ENCODE data around the gene PRKAG2.

The PRKAG2 gene

GRCh38 chr7:151695951-151696541 lies 180.9 kb downstream of the PRKAG2 start:
- H3K4me1 ChIP-seq (ENCODE audit: control insufficient read depth in 5 of 5, insufficient read depth in 5 of 5, low read length in 5 of 5) = peaks cover 6 to 24% (median 20%) of the 10 kb centered on the region in 5 donors
- no peaks in the 10 kb centered on the region for H3K27me3 ChIP-seq (ENCODE audit: control insufficient read depth in 5 of 5, insufficient read depth in 4 of 5, low read length in 5 of 5)
- H3K36me3 ChIP-seq (ENCODE audit: control insufficient read depth in 5 of 5, insufficient read depth in 5 of 5, low read length in 5 of 5) = no peaks in the 10 kb centered on the region
- H3K9ac ChIP-seq (ENCODE audit: low read length in 5 of 5) = no peak overlapping the region
- H3K27ac ChIP-seq (ENCODE audit: low read depth, low read length) = no peak overlapping the region
- no peak overlapping the region for H3K4me3 ChIP-seq (ENCODE audit: low read depth in 1 of 5, low read length in 5 of 5)
- no peaks in the 10 kb centered on the region for H3K9me3 ChIP-seq (ENCODE audit: control insufficient read depth in 5 of 5, low read length in 5 of 5)

GRCh38 chr7:151694828-151695580 lies 181.9 kb downstream of the PRKAG2 start:
- Histone ChIP-seq H3K4me1 (ENCODE audit: control insufficient read depth in 5 of 5, insufficient read depth in 5 of 5, low read length in 5 of 5) (peaks cover 6 to 24% (median 20%) of the 10 kb centered on the region in 5 donors), H3K4me3 (ENCODE audit: low read depth in 1 of 5, low read length in 5 of 5) (no peak overlapping the region), H3K36me3 (ENCODE audit: control insufficient read depth in 5 of 5, insufficient read depth in 5 of 5, low read length in 5 of 5) (no peaks in the 10 kb centered on the region), H3K27ac (ENCODE audit: low read depth, low read length) (no peak overlapping the region), H3K9me3 (ENCODE audit: control insufficient read depth in 5 of 5, low read length in 5 of 5) (no peaks in the 10 kb centered on the region), H3K27me3 (ENCODE audit: control insufficient read depth in 5 of 5, insufficient read depth in 4 of 5, low read length in 5 of 5) (no peaks in the 10 kb centered on the region), H3K9ac (ENCODE audit: low read length in 5 of 5) (no peak overlapping the region)

- Histone ChIP-seq H3K9ac (ENCODE audit: low read length in 5 of 5) (no peak overlapping the region), H3K27me3 (ENCODE audit: control insufficient read depth in 5 of 5, insufficient read depth in 4 of 5, low read length in 5 of 5) (no peaks in the 10 kb centered on the region), H3K4me3 (ENCODE audit: low read depth in 1 of 5, low read length in 5 of 5) (no peak overlapping the region), H3K4me1 (ENCODE audit: control insufficient read depth in 5 of 5, insufficient read depth in 5 of 5, low read length in 5 of 5) (peaks cover 6 to 24% (median 20%) of the 10 kb centered on the region in 5 donors), H3K9me3 (ENCODE audit: control insufficient read depth in 5 of 5, low read length in 5 of 5) (no peaks in the 10 kb centered on the region), H3K27ac (ENCODE audit: low read depth, low read length) (no peak overlapping the region), H3K36me3 (ENCODE audit: control insufficient read depth in 5 of 5, insufficient read depth in 5 of 5, low read length in 5 of 5) (no peaks in the 10 kb centered on the region)
Measured at GRCh38 chr7:151694441-151694827, 182.5 kb downstream of the PRKAG2 start.

- H3K36me3 ChIP-seq (ENCODE audit: control insufficient read depth in 5 of 5, insufficient read depth in 5 of 5, low read length in 5 of 5) = peaks cover 0 to 2% (median 0%) of the 10 kb centered on the region in 5 donors
- no peaks in the 10 kb centered on the region for H3K27me3 ChIP-seq (ENCODE audit: control insufficient read depth in 5 of 5, insufficient read depth in 4 of 5, low read length in 5 of 5)
- no peaks in the 10 kb centered on the region for H3K9me3 ChIP-seq (ENCODE audit: control insufficient read depth in 5 of 5, low read length in 5 of 5)
- peaks cover 6 to 33% (median 26%) of the 10 kb centered on the region in 5 donors for H3K4me1 ChIP-seq (ENCODE audit: control insufficient read depth in 5 of 5, insufficient read depth in 5 of 5, low read length in 5 of 5)
- H3K4me3 ChIP-seq (ENCODE audit: low read depth in 1 of 5, low read length in 5 of 5) = no peak overlapping the region
- no peak overlapping the region for H3K27ac ChIP-seq (ENCODE audit: low read depth, low read length)
- no peak overlapping the region for H3K9ac ChIP-seq (ENCODE audit: low read length in 5 of 5)
Measured at GRCh38 chr7:151693140-151693539, 183.8 kb downstream of the PRKAG2 start.

- Histone ChIP-seq H3K27me3 (ENCODE audit: control insufficient read depth in 5 of 5, insufficient read depth in 4 of 5, low read length in 5 of 5) (no peaks in the 10 kb centered on the region), H3K27ac (ENCODE audit: low read depth, low read length) (no peak overlapping the region)
Measured at GRCh38 chr7:151692721-151693120, 184.2 kb downstream of the PRKAG2 start.

GRCh38 chr7:151691449-151691848 lies 185.5 kb downstream of the PRKAG2 start:
- Histone ChIP-seq H3K9ac (ENCODE audit: low read length in 5 of 5) (no peak overlapping the region), H3K27me3 (ENCODE audit: control insufficient read depth in 5 of 5, insufficient read depth in 4 of 5, low read length in 5 of 5) (no peaks in the 10 kb centered on the region), H3K9me3 (ENCODE audit: control insufficient read depth in 5 of 5, low read length in 5 of 5) (no peaks in the 10 kb centered on the region), H3K27ac (ENCODE audit: low read depth, low read length) (no peak overlapping the region), H3K4me3 (ENCODE audit: low read depth in 1 of 5, low read length in 5 of 5) (no peak overlapping the region), H3K4me1 (ENCODE audit: control insufficient read depth in 5 of 5, insufficient read depth in 5 of 5, low read length in 5 of 5) (peaks cover 12 to 47% (median 37%) of the 10 kb centered on the region in 5 donors), H3K36me3 (ENCODE audit: control insufficient read depth in 5 of 5, insufficient read depth in 5 of 5, low read length in 5 of 5) (peaks cover 0 to 2% (median 0%) of the 10 kb centered on the region in 5 donors)

More at GRCh38 chr7:151692721-151693120, 184.2 kb downstream of the PRKAG2 start:
- H3K4me3 ChIP-seq (ENCODE audit: low read depth in 1 of 5, low read length in 5 of 5) = no peak overlapping the region
- no peaks in the 10 kb centered on the region for H3K9me3 ChIP-seq (ENCODE audit: control insufficient read depth in 5 of 5, low read length in 5 of 5)
- H3K9ac ChIP-seq (ENCODE audit: low read length in 5 of 5) = no peak overlapping the region
- peaks cover 6 to 37% (median 30%) of the 10 kb centered on the region in 5 donors for H3K4me1 ChIP-seq (ENCODE audit: control insufficient read depth in 5 of 5, insufficient read depth in 5 of 5, low read length in 5 of 5)
- peaks cover 0 to 2% (median 0%) of the 10 kb centered on the region in 5 donors for H3K36me3 ChIP-seq (ENCODE audit: control insufficient read depth in 5 of 5, insufficient read depth in 5 of 5, low read length in 5 of 5)

GRCh38 chr7:151690606-151691005 lies 186.3 kb downstream of the PRKAG2 start:
- Histone ChIP-seq H3K27ac (ENCODE audit: low read depth, low read length) (no peak overlapping the region), H3K4me1 (ENCODE audit: control insufficient read depth in 5 of 5, insufficient read depth in 5 of 5, low read length in 5 of 5) (peaks cover 12 to 45% (median 33%) of the 10 kb centered on the region in 5 donors), H3K27me3 (ENCODE audit: control insufficient read depth in 5 of 5, insufficient read depth in 4 of 5, low read length in 5 of 5) (no peaks in the 10 kb centered on the region), H3K36me3 (ENCODE audit: control insufficient read depth in 5 of 5, insufficient read depth in 5 of 5, low read length in 5 of 5) (peaks cover 0 to 2% (median 0%) of the 10 kb centered on the region in 5 donors), H3K4me3 (ENCODE audit: low read depth in 1 of 5, low read length in 5 of 5) (no peak overlapping the region), H3K9me3 (ENCODE audit: control insufficient read depth in 5 of 5, low read length in 5 of 5) (no peaks in the 10 kb centered on the region), H3K9ac (ENCODE audit: low read length in 5 of 5) (no peak overlapping the region)

GRCh38 chr7:151689196-151689971 lies 187.5 kb downstream of the PRKAG2 start:
- Histone ChIP-seq H3K27me3 (ENCODE audit: control insufficient read depth in 5 of 5, insufficient read depth in 4 of 5, low read length in 5 of 5) (no peaks in the 10 kb centered on the region), H3K27ac (ENCODE audit: low read depth, low read length) (no peak overlapping the region), H3K4me1 (ENCODE audit: control insufficient read depth in 5 of 5, insufficient read depth in 5 of 5, low read length in 5 of 5) (peaks cover 6 to 33% (median 21%) of the 10 kb centered on the region in 5 donors), H3K9ac (ENCODE audit: low read length in 5 of 5) (no peak overlapping the region), H3K4me3 (ENCODE audit: low read depth in 1 of 5, low read length in 5 of 5) (no peak overlapping the region), H3K36me3 (ENCODE audit: control insufficient read depth in 5 of 5, insufficient read depth in 5 of 5, low read length in 5 of 5) (peaks cover 0 to 2% (median 0%) of the 10 kb centered on the region in 5 donors), H3K9me3 (ENCODE audit: control insufficient read depth in 5 of 5, low read length in 5 of 5) (no peaks in the 10 kb centered on the region)

- Histone ChIP-seq H3K4me3 (ENCODE audit: low read depth in 1 of 5, low read length in 5 of 5) (no peak overlapping the region), H3K4me1 (ENCODE audit: control insufficient read depth in 5 of 5, insufficient read depth in 5 of 5, low read length in 5 of 5) (peaks cover 6 to 31% (median 20%) of the 10 kb centered on the region in 5 donors), H3K27me3 (ENCODE audit: control insufficient read depth in 5 of 5, insufficient read depth in 4 of 5, low read length in 5 of 5) (no peaks in the 10 kb centered on the region), H3K36me3 (ENCODE audit: control insufficient read depth in 5 of 5, insufficient read depth in 5 of 5, low read length in 5 of 5) (peaks cover 0 to 2% (median 0%) of the 10 kb centered on the region in 5 donors), H3K9me3 (ENCODE audit: control insufficient read depth in 5 of 5, low read length in 5 of 5) (no peaks in the 10 kb centered on the region), H3K27ac (ENCODE audit: low read depth, low read length) (peak overlapping the region; percentile 54), H3K9ac (ENCODE audit: low read length in 5 of 5) (peak overlapping the region in 1 of 5 donors; percentile 11)
Measured at GRCh38 chr7:151688236-151688780, 188.6 kb downstream of the PRKAG2 start.
